Neuronal stem cell (in vitro differentiated cells): ENCODE data around the gene ALDH1L1.

Experiments
- DNase-seq: peaks from one replicate; pipeline ENCODE4 v3.0.0-alpha.2; 2013; ENCODE audit warnings: low spot score
- H2AFZ ChIP-seq: one replicate; pipeline ENCODE4 v1.6.1; 2013; ENCODE audit warnings: mild to moderate bottlenecking, low read length, inconsistent platforms
- H2AK5ac ChIP-seq: 2 replicates; pipeline ENCODE4 v1.6.1; 2013; ENCODE audit warnings: low read depth, mild to moderate bottlenecking, inconsistent platforms, low read length, moderate library complexity, mixed read lengths
- H2BK120ac ChIP-seq: 2 replicates; pipeline ENCODE4 v1.6.1; 2013; ENCODE audit warnings: low read depth, mild to moderate bottlenecking, inconsistent platforms, low read length, moderate library complexity, mixed read lengths
- H2BK12ac ChIP-seq: one replicate; pipeline ENCODE4 v1.6.1; 2013; ENCODE audit warnings: low read length, inconsistent platforms
- H2BK15ac ChIP-seq: 2 replicates; pipeline ENCODE4 v1.6.1; 2013; ENCODE audit warnings: mild to moderate bottlenecking, low read length, inconsistent platforms, mixed read lengths
- H2BK5ac ChIP-seq: one replicate; pipeline ENCODE4 v1.6.1; 2013; ENCODE audit warnings: inconsistent platforms, mild to moderate bottlenecking, low read length, moderate library complexity
- H3K14ac ChIP-seq: one replicate; pipeline ENCODE4 v1.6.1; 2013; ENCODE audit warnings: low read length, inconsistent platforms
- H3K18ac ChIP-seq: 2 replicates; pipeline ENCODE4 v1.6.1; 2013; ENCODE audit warnings: low read length, inconsistent platforms
- H3K23ac ChIP-seq: 2 replicates; pipeline ENCODE4 v1.6.1; 2013; ENCODE audit warnings: low read depth, mild to moderate bottlenecking, mixed read lengths, low read length, inconsistent platforms; ENCODE audit not compliant: poor library complexity
- H3K27ac ChIP-seq: replicated peaks from 3 replicates; pipeline ENCODE4 v1.5.1; 2013; ENCODE audit warnings: low read length, inconsistent platforms
- H3K27me3 ChIP-seq, 3 experiments: 2 replicates each; pipeline ENCODE4 v1.6.1; 2013; ENCODE audit warnings: low read length in 3 of 3, mild to moderate bottlenecking in 2 of 3, inconsistent platforms in 1 of 3, low read depth in 1 of 3, mixed read lengths in 1 of 3, moderate library complexity in 1 of 3; ENCODE audit not compliant: control insufficient read depth in 3 of 3, insufficient read depth in 3 of 3
- H3K36me3 ChIP-seq, 2 donors: replicated peaks in 1 of 2; 2 replicates each; pipeline ENCODE4 v1.6.1; 2013; ENCODE audit warnings: low read length in 2 of 2; ENCODE audit not compliant: control insufficient read depth in 2 of 2, insufficient read depth in 2 of 2
- H3K4ac ChIP-seq: 2 replicates; pipeline ENCODE4 v1.6.1; 2013; ENCODE audit warnings: inconsistent platforms, mild to moderate bottlenecking, low read length, moderate library complexity
- H3K4me1 ChIP-seq, 2 donors: 1 replicate in 1 of 2; 2 replicates in 1 of 2; pipeline ENCODE4 v1.6.1; 2013; ENCODE audit warnings: low read length in 2 of 2, low read depth in 1 of 2; ENCODE audit not compliant: control insufficient read depth in 2 of 2, insufficient read depth in 1 of 2
- H3K4me2 ChIP-seq: one replicate; pipeline ENCODE4 v1.6.1; 2013; ENCODE audit warnings: mild to moderate bottlenecking, low read length, inconsistent platforms; ENCODE audit not compliant: insufficient read depth, poor library complexity, severe bottlenecking
- H3K4me3 ChIP-seq, 2 donors: 2 replicates each; pipeline ENCODE4 v1.5.1; 2013; ENCODE audit warnings: low read length in 2 of 2, mild to moderate bottlenecking in 2 of 2, inconsistent platforms in 1 of 2, moderate library complexity in 1 of 2
- H3K79me1 ChIP-seq: one replicate; pipeline ENCODE4 v1.6.1; 2013; ENCODE audit warnings: low read depth, mild to moderate bottlenecking, inconsistent platforms, low read length, moderate library complexity
- H3K9ac ChIP-seq: one replicate; pipeline ENCODE4 v1.6.1; 2013; ENCODE audit warnings: mild to moderate bottlenecking, low read depth, low read length, inconsistent platforms; ENCODE audit not compliant: poor library complexity
- H3K9me3 ChIP-seq, 2 donors: replicated peaks in 1 of 2; 2 replicates each; pipeline versions ENCODE3 to v1.6.1; 2013; ENCODE audit warnings: low read length in 2 of 2, mild to moderate bottlenecking in 2 of 2, inconsistent platforms in 1 of 2, low read depth in 1 of 2, mixed read lengths in 1 of 2, moderate library complexity in 1 of 2; ENCODE audit not compliant: control insufficient read depth in 2 of 2, insufficient read depth in 1 of 2
- H4K8ac ChIP-seq: one replicate; pipeline ENCODE4 v1.6.1; 2013; ENCODE audit warnings: low read depth, mild to moderate bottlenecking, inconsistent platforms, low read length, moderate library complexity
- H4K91ac ChIP-seq: one replicate; pipeline ENCODE4 v1.6.1; 2013; ENCODE audit warnings: low read length, low read depth, mild to moderate bottlenecking, inconsistent platforms; ENCODE audit not compliant: poor library complexity
- WGBS, 2 donors: extraction: QIAGEN DNeasy Blood & Tissue Kit; methylation state at CpG; one replicate each; pipeline ENCODE4 v1.1.7; 2013; ENCODE audit warnings: missing lambda C conversion rate in 2 of 2, mixed read lengths in 1 of 2; ENCODE audit not compliant: insufficient read length in 2 of 2, insufficient replicate concordance in 1 of 2; ENCODE audit errors: extremely low coverage in 2 of 2; 5-methylcytosine and 5-hydroxymethylcytosine counted together

Gene ALDH1L1

GRCh38 chr3:126207166-126207565 lies 26.8 kb upstream of the ALDH1L1 start:
- H2AK5ac ChIP-seq, result no peak overlapping the region
- no peak overlapping the region for H4K8ac ChIP-seq
- peaks cover 2 to 3% of the 10 kb centered on the region in 2 donors for H3K4me1 ChIP-seq
- no peak overlapping the region for H3K9ac ChIP-seq
- no peak overlapping the region for H2BK120ac ChIP-seq
- no peak for DNase-seq
- no peak overlapping the region for H3K18ac ChIP-seq
- H3K4ac ChIP-seq, result no peak overlapping the region
- no peak overlapping the region for H3K14ac ChIP-seq
- H2BK5ac ChIP-seq, result no peak overlapping the region
- H3K27ac ChIP-seq, result no peak overlapping the region
- no peak overlapping the region for H3K4me2 ChIP-seq
- no peaks in the 10 kb centered on the region for H3K36me3 ChIP-seq
- no peak overlapping the region for H2AFZ ChIP-seq
- H2BK12ac ChIP-seq, result no peak overlapping the region
- no peaks in the 10 kb centered on the region for H3K79me1 ChIP-seq
- no peak overlapping the region for H3K4me3 ChIP-seq
- no peak overlapping the region for H3K23ac ChIP-seq
- H4K91ac ChIP-seq, result no peak overlapping the region
- no peak overlapping the region for H2BK15ac ChIP-seq
- H3K27me3 ChIP-seq, result peaks cover 0 to 5% (median 0%) of the 10 kb centered on the region in 3 experiments
- WGBS, 2 donors, result no CpG with 5 or more reads among the region's 5 CpGs
- H3K9me3 ChIP-seq, result no peaks in the 10 kb centered on the region

- H3K27ac ChIP-seq, result no peak overlapping the region
- no peaks in the 10 kb centered on the region for H3K36me3 ChIP-seq
- no peak overlapping the region for H2AFZ ChIP-seq
- peaks cover 0 to 3% (median 0%) of the 10 kb centered on the region in 3 experiments for H3K27me3 ChIP-seq
- DNase-seq, result no peak
- no peak overlapping the region for H3K4me2 ChIP-seq
- peaks cover 2 to 3% of the 10 kb centered on the region in 2 donors for H3K4me1 ChIP-seq
- H3K23ac ChIP-seq, result no peak overlapping the region
- WGBS, 2 donors, result no CpG with 5 or more reads among the region's 3 CpGs
- H3K79me1 ChIP-seq, result no peaks in the 10 kb centered on the region
- peak overlapping the region; percentile 20 for H3K18ac ChIP-seq
- no peak overlapping the region for H2BK120ac ChIP-seq
- no peak overlapping the region for H3K14ac ChIP-seq
- no peak overlapping the region for H2BK15ac ChIP-seq
- H3K4me3 ChIP-seq, result no peak overlapping the region
- no peak overlapping the region for H4K8ac ChIP-seq
- H4K91ac ChIP-seq, result no peak overlapping the region
- H2BK5ac ChIP-seq, result no peak overlapping the region
- H3K9ac ChIP-seq, result no peak overlapping the region
- no peaks in the 10 kb centered on the region for H3K9me3 ChIP-seq
- no peak overlapping the region for H3K4ac ChIP-seq
- H2BK12ac ChIP-seq, result no peak overlapping the region
- no peak overlapping the region for H2AK5ac ChIP-seq
Measured at GRCh38 chr3:126205717-126206655, 25.6 kb upstream of the ALDH1L1 start.

- Histone ChIP-seq H2BK12ac (no peak overlapping the region), H3K4ac (no peak overlapping the region), H2AK5ac (no peak overlapping the region), H2BK120ac (no peak overlapping the region), H3K4me3 (no peak overlapping the region), H3K18ac (no peak overlapping the region), H3K23ac (no peak overlapping the region), H3K9ac (peak overlapping the region; percentile 68), H2BK5ac (no peak overlapping the region), H2AFZ (no peak overlapping the region), H3K9me3 (no peaks in the 10 kb centered on the region), H4K8ac (no peak overlapping the region), H3K4me1 (peaks cover 2 to 3% of the 10 kb centered on the region in 2 donors), H3K36me3 (no peaks in the 10 kb centered on the region), H3K27me3 (peaks cover 0 to 3% (median 0%) of the 10 kb centered on the region in 3 experiments), H3K14ac (no peak overlapping the region), H3K27ac (no peak overlapping the region), H2BK15ac (no peak overlapping the region), H3K79me1 (no peaks in the 10 kb centered on the region), H4K91ac (no peak overlapping the region), H3K4me2 (no peak overlapping the region)
- WGBS, 2 donors, result no CpG with 5 or more reads among the region's 4 CpGs
- DNase-seq, result no peak
Measured at GRCh38 chr3:126202680-126203079, 22.3 kb upstream of the ALDH1L1 start.

- Histone ChIP-seq H2BK15ac (no peak overlapping the region), H3K9me3 (no peaks in the 10 kb centered on the region), H3K27ac (no peak overlapping the region), H3K9ac (no peak overlapping the region), H3K36me3 (no peaks in the 10 kb centered on the region), H3K4me3 (no peak overlapping the region), H2BK120ac (no peak overlapping the region), H3K79me1 (no peaks in the 10 kb centered on the region), H2AK5ac (no peak overlapping the region), H3K23ac (no peak overlapping the region), H2BK5ac (no peak overlapping the region), H3K4me1 (peaks cover 2 to 3% of the 10 kb centered on the region in 2 donors), H3K27me3 (peaks cover 0 to 3% (median 0%) of the 10 kb centered on the region in 3 experiments), H4K8ac (no peak overlapping the region), H3K14ac (no peak overlapping the region), H3K4ac (no peak overlapping the region), H2AFZ (no peak overlapping the region), H2BK12ac (no peak overlapping the region), H3K18ac (no peak overlapping the region), H3K4me2 (no peak overlapping the region), H4K91ac (no peak overlapping the region)
- no peak for DNase-seq
- no CpG with 5 or more reads among the region's 3 CpGs for WGBS, 2 donors
Measured at GRCh38 chr3:126202276-126202675, 21.9 kb upstream of the ALDH1L1 start.
